ENCODE results near the gene ZNF584. TPM values are rescaled to one million over a fixed set of nuclear protein-coding genes. Genes with fewer than 3 reads are reported as not detected.
"Not testable (repeated sequence)": the region's sequence is repeated elsewhere in the genome, so short reads cannot be mapped to it uniquely, and the experiment has no call there.

Gene ZNF584
- total RNA-seq, 1 donor from 2014 or later, result 8.4 TPM

GRCh38 chr19:58374200-58374599, 34.2 kb upstream of the ZNF584 start:
- no peak overlapping the region for H3K9ac ChIP-seq (ENCODE audit: low read depth in 1 of 3, low read length in 3 of 3)
- H3K27ac ChIP-seq (ENCODE audit: low read depth, low read length), result no peak overlapping the region
- H3K36me3 ChIP-seq (ENCODE audit: control insufficient read depth in 3 of 3, insufficient read depth in 3 of 3, low read length in 3 of 3), result peaks cover 0 to 2% (median 0%) of the 10 kb centered on the region in 3 donors
- peaks cover 2 to 3% (median 3%) of the 10 kb centered on the region in 3 donors for H3K4me1 ChIP-seq (ENCODE audit: control insufficient read depth in 3 of 3, insufficient read depth in 3 of 3, low read length in 3 of 3)
- H3K4me3 ChIP-seq (ENCODE audit: low read length in 3 of 3), result no peak overlapping the region
- no peaks in the 10 kb centered on the region for H3K9me3 ChIP-seq (ENCODE audit: control insufficient read depth in 3 of 3, low read length in 3 of 3)
- no peaks in the 10 kb centered on the region for H3K27me3 ChIP-seq (ENCODE audit: control insufficient read depth in 3 of 3, insufficient read depth in 3 of 3, low read length in 3 of 3)

- not testable (repeated sequence) for H3K36me3 ChIP-seq (ENCODE audit: control insufficient read depth in 3 of 3, insufficient read depth in 3 of 3, low read length in 3 of 3); H3K9me3 ChIP-seq (ENCODE audit: control insufficient read depth in 3 of 3, low read length in 3 of 3); H3K4me3 ChIP-seq (ENCODE audit: low read length in 3 of 3); H3K9ac ChIP-seq (ENCODE audit: low read depth in 1 of 3, low read length in 3 of 3); H3K27ac ChIP-seq (ENCODE audit: low read depth, low read length); H3K27me3 ChIP-seq (ENCODE audit: control insufficient read depth in 3 of 3, insufficient read depth in 3 of 3, low read length in 3 of 3)
- H3K4me1 ChIP-seq (ENCODE audit: control insufficient read depth in 3 of 3, insufficient read depth in 3 of 3, low read length in 3 of 3), result peaks cover 17 to 20% (median 19%) of the 10 kb centered on the region in 3 donors
Observed at GRCh38 chr19:58376724-58377123, 31.7 kb upstream of the ZNF584 start.

GRCh38 chr19:58379246-58379645, 29.2 kb upstream of the ZNF584 start:
- H3K9ac ChIP-seq (ENCODE audit: low read depth in 1 of 3, low read length in 3 of 3), result no peak overlapping the region
- H3K36me3 ChIP-seq (ENCODE audit: control insufficient read depth in 3 of 3, insufficient read depth in 3 of 3, low read length in 3 of 3), result no peaks in the 10 kb centered on the region
- peak overlapping the region in 2 of 3 donors; percentile 49 to 90 for H3K4me3 ChIP-seq (ENCODE audit: low read length in 3 of 3)
- H3K4me1 ChIP-seq (ENCODE audit: control insufficient read depth in 3 of 3, insufficient read depth in 3 of 3, low read length in 3 of 3), result peaks cover 24 to 26% (median 24%) of the 10 kb centered on the region in 3 donors
- H3K27ac ChIP-seq (ENCODE audit: low read depth, low read length), result no peak overlapping the region
- no peaks in the 10 kb centered on the region for H3K9me3 ChIP-seq (ENCODE audit: control insufficient read depth in 3 of 3, low read length in 3 of 3)
- H3K27me3 ChIP-seq (ENCODE audit: control insufficient read depth in 3 of 3, insufficient read depth in 3 of 3, low read length in 3 of 3), result no peaks in the 10 kb centered on the region

GRCh38 chr19:58380037-58380661, 28.3 kb upstream of the ZNF584 start:
- no peaks in the 10 kb centered on the region for H3K27me3 ChIP-seq (ENCODE audit: control insufficient read depth in 3 of 3, insufficient read depth in 3 of 3, low read length in 3 of 3)
- peak overlapping the region; percentile 83 to 94 (median 89) for H3K9ac ChIP-seq (ENCODE audit: low read depth in 1 of 3, low read length in 3 of 3)
- peaks cover 24 to 31% (median 30%) of the 10 kb centered on the region in 3 donors for H3K4me1 ChIP-seq (ENCODE audit: control insufficient read depth in 3 of 3, insufficient read depth in 3 of 3, low read length in 3 of 3)
- peak overlapping the region; percentile 90 to 94 (median 90) for H3K4me3 ChIP-seq (ENCODE audit: low read length in 3 of 3)
- peak overlapping the region; percentile 85 for H3K27ac ChIP-seq (ENCODE audit: low read depth, low read length)
- no peaks in the 10 kb centered on the region for H3K36me3 ChIP-seq (ENCODE audit: control insufficient read depth in 3 of 3, insufficient read depth in 3 of 3, low read length in 3 of 3)
- H3K9me3 ChIP-seq (ENCODE audit: control insufficient read depth in 3 of 3, low read length in 3 of 3), result no peaks in the 10 kb centered on the region

- peaks cover 31 to 39% (median 37%) of the 10 kb centered on the region in 3 donors for H3K4me1 ChIP-seq (ENCODE audit: control insufficient read depth in 3 of 3, insufficient read depth in 3 of 3, low read length in 3 of 3)
- no peaks in the 10 kb centered on the region for H3K9me3 ChIP-seq (ENCODE audit: control insufficient read depth in 3 of 3, low read length in 3 of 3)
- H3K4me3 ChIP-seq (ENCODE audit: low read length in 3 of 3), result peak within 1 kb of the TSS; percentile 90 to 94 (median 90)
- H3K9ac ChIP-seq (ENCODE audit: low read depth in 1 of 3, low read length in 3 of 3), result peak within 1 kb of the TSS; percentile 83 to 94 (median 89)
- peak within 1 kb of the TSS; percentile 85 for H3K27ac ChIP-seq (ENCODE audit: low read depth, low read length)
- H3K36me3 ChIP-seq (ENCODE audit: control insufficient read depth in 3 of 3, insufficient read depth in 3 of 3, low read length in 3 of 3), result no peaks in the 10 kb centered on the region
- H3K27me3 ChIP-seq (ENCODE audit: control insufficient read depth in 3 of 3, insufficient read depth in 3 of 3, low read length in 3 of 3), result no peaks in the 10 kb centered on the region
Observed at GRCh38 chr19:58380662-58381459, 27.6 kb upstream of the ZNF584 start, which contains the start of gene ZNF837. TSS of gene ZNF837 (minus strand) at chr19:58381030. CDS start at chr19:58369332, 11,698 bp downstream.

- Histone ChIP-seq H3K27ac (ENCODE audit: low read depth, low read length) (peak overlapping the region; percentile 85), H3K4me1 (ENCODE audit: control insufficient read depth in 3 of 3, insufficient read depth in 3 of 3, low read length in 3 of 3) (peaks cover 34 to 46% (median 44%) of the 10 kb centered on the region in 3 donors), H3K9ac (ENCODE audit: low read depth in 1 of 3, low read length in 3 of 3) (peak overlapping the region; percentile 69 to 94 (median 89)), H3K4me3 (ENCODE audit: low read length in 3 of 3) (peak overlapping the region; percentile 90 to 94 (median 90)), H3K9me3 (ENCODE audit: control insufficient read depth in 3 of 3, low read length in 3 of 3) (no peaks in the 10 kb centered on the region), H3K27me3 (ENCODE audit: control insufficient read depth in 3 of 3, insufficient read depth in 3 of 3, low read length in 3 of 3) (no peaks in the 10 kb centered on the region), H3K36me3 (ENCODE audit: control insufficient read depth in 3 of 3, insufficient read depth in 3 of 3, low read length in 3 of 3) (no peaks in the 10 kb centered on the region)
Observed at GRCh38 chr19:58381460-58382212, 26.8 kb upstream of the ZNF584 start.

GRCh38 chr19:58382997-58383603, 25.3 kb upstream of the ZNF584 start:
- H3K9me3 ChIP-seq (ENCODE audit: control insufficient read depth in 3 of 3, low read length in 3 of 3), result no peaks in the 10 kb centered on the region
- peaks cover under 1 to 2% (median under 1%) of the 10 kb centered on the region in 3 donors for H3K36me3 ChIP-seq (ENCODE audit: control insufficient read depth in 3 of 3, insufficient read depth in 3 of 3, low read length in 3 of 3)
- H3K9ac ChIP-seq (ENCODE audit: low read depth in 1 of 3, low read length in 3 of 3), result no peak overlapping the region
- H3K4me1 ChIP-seq (ENCODE audit: control insufficient read depth in 3 of 3, insufficient read depth in 3 of 3, low read length in 3 of 3), result peaks cover 41 to 54% (median 51%) of the 10 kb centered on the region in 3 donors
- no peak overlapping the region for H3K27ac ChIP-seq (ENCODE audit: low read depth, low read length)
- H3K27me3 ChIP-seq (ENCODE audit: control insufficient read depth in 3 of 3, insufficient read depth in 3 of 3, low read length in 3 of 3), result no peaks in the 10 kb centered on the region
- no peak overlapping the region for H3K4me3 ChIP-seq (ENCODE audit: low read length in 3 of 3)

- no peaks in the 10 kb centered on the region for H3K9me3 ChIP-seq (ENCODE audit: control insufficient read depth in 3 of 3, low read length in 3 of 3)
- peak overlapping the region; percentile 98 for H3K27ac ChIP-seq (ENCODE audit: low read depth, low read length)
- peaks cover 7 to 11% (median 9%) of the 10 kb centered on the region in 3 donors for H3K36me3 ChIP-seq (ENCODE audit: control insufficient read depth in 3 of 3, insufficient read depth in 3 of 3, low read length in 3 of 3)
- H3K4me3 ChIP-seq (ENCODE audit: low read length in 3 of 3), result peak overlapping the region; percentile 71 to 95 (median 91)
- H3K27me3 ChIP-seq (ENCODE audit: control insufficient read depth in 3 of 3, insufficient read depth in 3 of 3, low read length in 3 of 3), result no peaks in the 10 kb centered on the region
- H3K4me1 ChIP-seq (ENCODE audit: control insufficient read depth in 3 of 3, insufficient read depth in 3 of 3, low read length in 3 of 3), result peaks cover 30 to 41% (median 40%) of the 10 kb centered on the region in 3 donors
- peak overlapping the region; percentile 97 to 99 (median 98) for H3K9ac ChIP-seq (ENCODE audit: low read depth in 1 of 3, low read length in 3 of 3)
Observed at GRCh38 chr19:58385313-58385890, 23.0 kb upstream of the ZNF584 start.

Data from skeletal muscle tissue (tissue), 4 donors.